Neural cell (in vitro differentiated cells): Measurements from ENCODE around the gene TRABD2B. TPM values are rescaled to one million over a fixed set of nuclear protein-coding genes. Genes with fewer than 3 reads are reported as not detected.

Experiments
- H2AFZ ChIP-seq: fragments of 200-600, 300-800 bp; sonication (generic), shearing (Covaris generic); 2 replicates; pipeline ENCODE4 v1.6.0; 2014; ENCODE audit warnings: low read depth, mild to moderate bottlenecking, antibody characterized with exemption, low read length, moderate library complexity
- H3F3A ChIP-seq: fragments of 200-600 bp; shearing (Covaris generic); 2 replicates; pipeline ENCODE4 v1.6.1; 2016; ENCODE audit warnings: mild to moderate bottlenecking, moderate library complexity, mixed read lengths, antibody characterized with exemption, low read length; ENCODE audit not compliant: insufficient read depth, poor library complexity, severe bottlenecking
- H3K27ac ChIP-seq: fragments of 200-600, 300-800 bp; sonication (generic), shearing (Covaris generic); 2 replicates; pipeline ENCODE4 v1.5.1; 2014; ENCODE audit warnings: mild to moderate bottlenecking, low read length, moderate library complexity
- H3K27me3 ChIP-seq: fragments of 300-800, 200-600 bp; sonication (generic), shearing (Covaris generic); 2 replicates; pipeline ENCODE4 v1.6.0; 2014; ENCODE audit warnings: mild to moderate bottlenecking, low read depth, low read length, moderate library complexity; ENCODE audit not compliant: insufficient read depth
- H3K36me3 ChIP-seq: fragments of 300-800, 200-600 bp; sonication (generic), shearing (Covaris generic); 2 replicates; pipeline ENCODE4 v1.5.1; 2014; ENCODE audit warnings: mild to moderate bottlenecking, antibody characterized with exemption, low read length, moderate library complexity; ENCODE audit not compliant: insufficient read depth
- H3K4me2 ChIP-seq: fragments of 300-800, 200-600 bp; sonication (generic), shearing (Covaris generic); 2 replicates; pipeline ENCODE4 v1.6.0; 2014; ENCODE audit warnings: mild to moderate bottlenecking, low read length
- H3K4me3 ChIP-seq: fragments of 300-800, 200-600 bp; sonication (generic), shearing (Covaris generic); 2 replicates; pipeline ENCODE4 v1.5.1; 2014; ENCODE audit warnings: mild to moderate bottlenecking, low read length, moderate library complexity
- H3K79me2 ChIP-seq: fragments of 200-600 bp; shearing (Covaris generic); replicated peaks from 2 replicates; pipeline ENCODE4 v1.6.0; 2014; ENCODE audit warnings: mild to moderate bottlenecking, low read length, moderate library complexity; ENCODE audit not compliant: insufficient read depth
- H3K9ac ChIP-seq: fragments of 300-800, 200-600 bp; sonication (generic), shearing (Covaris generic); 2 replicates; pipeline ENCODE4 v1.6.1; 2016; ENCODE audit warnings: mild to moderate bottlenecking, low read length, mixed read lengths
- H3K9me2 ChIP-seq: fragments of 200-600 bp; shearing (Covaris generic); 2 replicates; pipeline ENCODE4 v1.6.1; 2016; ENCODE audit warnings: mild to moderate bottlenecking, low read length, mixed read lengths; ENCODE audit not compliant: insufficient read depth
- H3K9me3 ChIP-seq: fragments of 200-600, 300-800 bp; sonication (generic), shearing (Covaris generic); 2 replicates; pipeline ENCODE4 v1.6.1; 2016; ENCODE audit warnings: mild to moderate bottlenecking, mixed run types, low read length, moderate library complexity, mixed read lengths
- H4K20me1 ChIP-seq: fragments of 200-600 bp; shearing (Covaris generic); 2 replicates; pipeline ENCODE4 v1.6.1; 2016; ENCODE audit warnings: mild to moderate bottlenecking, mixed run types; ENCODE audit not compliant: insufficient read depth
- EP300 ChIP-seq: fragments of 450-650 bp; conservative IDR thresholded peaks from 2 replicates; pipeline ENCODE4 v1.6.1; 2014; ENCODE audit warnings: antibody characterized with exemption, mild to moderate bottlenecking, moderate library complexity; ENCODE audit not compliant: poor library complexity, severe bottlenecking
- EZH2 ChIP-seq: fragments of 200-600, 300-800 bp; shearing (Covaris generic), sonication (generic); IDR thresholded peaks from 2 replicates; pipeline ENCODE4 v1.6.1; 2014; ENCODE audit warnings: antibody characterized with exemption, low read length, borderline replicate concordance, mild to moderate bottlenecking; ENCODE audit not compliant: insufficient read depth, poor library complexity, severe bottlenecking
- MXI1 ChIP-seq: fragments of 450-650 bp; conservative IDR thresholded peaks from 2 replicates; pipeline ENCODE4 v1.6.1; 2014; ENCODE audit warnings: antibody characterized with exemption, mild to moderate bottlenecking; ENCODE audit not compliant: poor library complexity, severe bottlenecking
- RAD21 ChIP-seq: fragments of 450-650 bp; conservative IDR thresholded peaks from 2 replicates; pipeline ENCODE4 v1.6.1; 2014; ENCODE audit warnings: antibody characterized with exemption, mild to moderate bottlenecking, moderate library complexity
- SMC3 ChIP-seq: fragments of 450-650 bp; conservative IDR thresholded peaks from 2 replicates; pipeline ENCODE4 v1.6.1; 2014; ENCODE audit warnings: antibody characterized with exemption, mild to moderate bottlenecking, moderate library complexity; ENCODE audit not compliant: poor library complexity
- TAF1 ChIP-seq: IDR thresholded peaks from 2 replicates; pipeline ENCODE4 v1.6.1; 2012; ENCODE audit warnings: low read depth
- polyA plus RNA-seq: library from polyadenylated mRNA; depleted of rRNA; stranded (reverse); fragments of >200 nt; gene quantifications from 2 replicates; pipeline ENCODE4 v1.2.3, GENCODE V29; 2014
- TF ChIP-seq, protein P1 (sequence below): IDR thresholded peaks from 2 replicates; pipeline ENCODE4 v1.6.1; 2012; ENCODE audit warnings: borderline replicate concordance
- TF ChIP-seq, protein P2 (sequence below): fragments of 450-650 bp; IDR thresholded peaks from 2 replicates; pipeline ENCODE4 v1.5.1; 2014; ENCODE audit warnings: antibody characterized with exemption, mild to moderate bottlenecking, moderate library complexity; ENCODE audit not compliant: poor library complexity, severe bottlenecking

Gene TRABD2B
- polyA plus RNA-seq, 1 donor from 2014 or later: 0.02 TPM

DNA sequence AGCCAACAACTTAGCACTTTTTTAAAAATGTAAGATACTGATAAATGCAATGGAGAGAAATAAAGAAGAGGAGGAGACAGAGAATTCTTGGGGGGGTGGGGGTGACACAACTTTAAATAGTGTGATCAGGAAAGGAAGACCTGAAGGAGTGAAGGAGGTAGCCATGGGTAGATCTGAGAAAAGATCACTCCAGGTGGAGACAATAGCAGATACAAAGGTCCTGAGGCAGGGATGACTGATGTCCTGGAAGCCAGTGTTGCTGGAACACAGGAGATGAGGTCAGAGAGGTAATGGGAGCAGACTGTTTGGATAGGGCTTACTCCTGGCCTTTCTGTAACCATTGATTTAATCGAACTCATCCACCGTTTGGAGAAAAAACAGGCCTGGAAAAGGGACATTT, 24.6 kb upstream of the TRABD2B start:
- H3K4me2 ChIP-seq: no peak overlapping the region

DNA sequence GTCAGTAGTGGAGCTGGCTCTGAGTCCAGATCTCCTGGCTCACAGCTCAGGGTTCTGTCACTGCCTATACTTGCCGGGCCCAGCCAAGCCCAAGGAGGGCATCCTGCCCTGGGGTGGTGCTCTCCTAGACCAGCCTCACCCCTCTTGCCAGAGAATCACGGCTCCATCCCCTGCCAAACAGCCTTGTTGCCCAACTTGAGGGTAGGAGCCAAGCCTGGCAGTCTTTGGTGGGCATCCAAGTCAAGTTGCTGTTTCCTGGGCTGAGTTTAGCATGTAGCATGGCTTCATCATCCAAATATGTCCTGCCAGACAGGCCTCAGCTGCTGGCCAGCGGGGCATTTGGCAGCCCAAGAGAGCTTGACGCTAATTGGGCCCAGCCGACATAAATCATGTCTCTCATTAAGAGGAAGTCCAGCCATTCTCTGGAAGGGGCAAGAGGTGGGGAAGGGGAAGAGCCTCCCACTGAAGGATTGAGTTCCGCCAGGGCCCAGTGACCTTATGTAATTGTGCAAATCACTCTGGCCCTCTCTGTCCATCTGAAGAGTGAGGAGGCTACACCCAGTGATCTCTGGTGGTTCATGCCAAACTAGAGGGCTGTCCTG, 22.6 kb upstream of the TRABD2B start:
- Histone ChIP-seq H3K4me3 (no peak overlapping the region), H3K27ac (no peak overlapping the region), H3K4me2 (no peak overlapping the region), H3K9me3 (no peaks in the 10 kb centered on the region), H4K20me1 (no peaks in the 10 kb centered on the region), H3K9me2 (no peaks in the 10 kb centered on the region), H3K27me3 (no peaks in the 10 kb centered on the region), H2AFZ (no peak overlapping the region), H3K79me2 (no peaks in the 10 kb centered on the region), H3F3A (no peaks in the 10 kb centered on the region), H3K36me3 (no peaks in the 10 kb centered on the region), H3K9ac (no peak overlapping the region)
- TF ChIP-seq, protein P1, sequence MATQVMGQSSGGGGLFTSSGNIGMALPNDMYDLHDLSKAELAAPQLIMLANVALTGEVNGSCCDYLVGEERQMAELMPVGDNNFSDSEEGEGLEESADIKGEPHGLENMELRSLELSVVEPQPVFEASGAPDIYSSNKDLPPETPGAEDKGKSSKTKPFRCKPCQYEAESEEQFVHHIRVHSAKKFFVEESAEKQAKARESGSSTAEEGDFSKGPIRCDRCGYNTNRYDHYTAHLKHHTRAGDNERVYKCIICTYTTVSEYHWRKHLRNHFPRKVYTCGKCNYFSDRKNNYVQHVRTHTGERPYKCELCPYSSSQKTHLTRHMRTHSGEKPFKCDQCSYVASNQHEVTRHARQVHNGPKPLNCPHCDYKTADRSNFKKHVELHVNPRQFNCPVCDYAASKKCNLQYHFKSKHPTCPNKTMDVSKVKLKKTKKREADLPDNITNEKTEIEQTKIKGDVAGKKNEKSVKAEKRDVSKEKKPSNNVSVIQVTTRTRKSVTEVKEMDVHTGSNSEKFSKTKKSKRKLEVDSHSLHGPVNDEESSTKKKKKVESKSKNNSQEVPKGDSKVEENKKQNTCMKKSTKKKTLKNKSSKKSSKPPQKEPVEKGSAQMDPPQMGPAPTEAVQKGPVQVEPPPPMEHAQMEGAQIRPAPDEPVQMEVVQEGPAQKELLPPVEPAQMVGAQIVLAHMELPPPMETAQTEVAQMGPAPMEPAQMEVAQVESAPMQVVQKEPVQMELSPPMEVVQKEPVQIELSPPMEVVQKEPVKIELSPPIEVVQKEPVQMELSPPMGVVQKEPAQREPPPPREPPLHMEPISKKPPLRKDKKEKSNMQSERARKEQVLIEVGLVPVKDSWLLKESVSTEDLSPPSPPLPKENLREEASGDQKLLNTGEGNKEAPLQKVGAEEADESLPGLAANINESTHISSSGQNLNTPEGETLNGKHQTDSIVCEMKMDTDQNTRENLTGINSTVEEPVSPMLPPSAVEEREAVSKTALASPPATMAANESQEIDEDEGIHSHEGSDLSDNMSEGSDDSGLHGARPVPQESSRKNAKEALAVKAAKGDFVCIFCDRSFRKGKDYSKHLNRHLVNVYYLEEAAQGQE: no peak
- no peak for TF ChIP-seq RAD21

More for the DNA sequence above, 24.6 kb upstream of the TRABD2B start:
- Histone ChIP-seq H3K4me3 (no peak overlapping the region), H3K27me3 (no peaks in the 10 kb centered on the region), H3K9me2 (no peaks in the 10 kb centered on the region), H3K9ac (no peak overlapping the region), H3K79me2 (no peaks in the 10 kb centered on the region), H3K36me3 (no peaks in the 10 kb centered on the region), H3F3A (no peaks in the 10 kb centered on the region), H4K20me1 (no peaks in the 10 kb centered on the region), H3K9me3 (no peaks in the 10 kb centered on the region), H3K27ac (no peak overlapping the region), H2AFZ (no peak overlapping the region)
- TF ChIP-seq, protein P2, sequence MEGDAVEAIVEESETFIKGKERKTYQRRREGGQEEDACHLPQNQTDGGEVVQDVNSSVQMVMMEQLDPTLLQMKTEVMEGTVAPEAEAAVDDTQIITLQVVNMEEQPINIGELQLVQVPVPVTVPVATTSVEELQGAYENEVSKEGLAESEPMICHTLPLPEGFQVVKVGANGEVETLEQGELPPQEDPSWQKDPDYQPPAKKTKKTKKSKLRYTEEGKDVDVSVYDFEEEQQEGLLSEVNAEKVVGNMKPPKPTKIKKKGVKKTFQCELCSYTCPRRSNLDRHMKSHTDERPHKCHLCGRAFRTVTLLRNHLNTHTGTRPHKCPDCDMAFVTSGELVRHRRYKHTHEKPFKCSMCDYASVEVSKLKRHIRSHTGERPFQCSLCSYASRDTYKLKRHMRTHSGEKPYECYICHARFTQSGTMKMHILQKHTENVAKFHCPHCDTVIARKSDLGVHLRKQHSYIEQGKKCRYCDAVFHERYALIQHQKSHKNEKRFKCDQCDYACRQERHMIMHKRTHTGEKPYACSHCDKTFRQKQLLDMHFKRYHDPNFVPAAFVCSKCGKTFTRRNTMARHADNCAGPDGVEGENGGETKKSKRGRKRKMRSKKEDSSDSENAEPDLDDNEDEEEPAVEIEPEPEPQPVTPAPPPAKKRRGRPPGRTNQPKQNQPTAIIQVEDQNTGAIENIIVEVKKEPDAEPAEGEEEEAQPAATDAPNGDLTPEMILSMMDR: no peak
- TF ChIP-seq EZH2: no peak
- no peak for TF ChIP-seq SMC3
- no peak for TF ChIP-seq MXI1
- TF ChIP-seq RAD21: no peak
- TF ChIP-seq, protein P1: no peak
- no peak for TF ChIP-seq EP300
- TF ChIP-seq TAF1: no peak
